Prostate gland (tissue), 2 donors: ENCODE results near the gene CFAP99. TPM values are rescaled to one million over a fixed set of nuclear protein-coding genes. Genes with fewer than 3 reads are reported as not detected.

Experiments used
- DNase-seq: peaks from one replicate; pipeline ENCODE4 v3.0.0-alpha.2; 2019; ENCODE audit warnings: low spot score
- H3K27ac ChIP-seq, 2 donors: fragments of 200-600 bp; sonication (generic); 2 replicates each; pipeline ENCODE4 v1.5.1; 2017 to 2019
- H3K27me3 ChIP-seq: fragments of 200-600 bp; sonication (generic); replicated peaks from 2 replicates; pipeline ENCODE4 v1.5.1; 2019; ENCODE audit not compliant: insufficient read depth
- H3K36me3 ChIP-seq, 2 donors: fragments of 200-600 bp; sonication (generic); 1 replicate in 1 of 2; 2 replicates in 1 of 2; pipeline versions ENCODE4 v1.5.1 to v1.8.1; 2017 to 2019
- H3K4me1 ChIP-seq: fragments of 200-600 bp; sonication (generic); replicated peaks from 2 replicates; pipeline ENCODE4 v1.5.1; 2019
- H3K4me3 ChIP-seq, 2 donors: fragments of 200-600 bp; sonication (generic); 2 replicates each; pipeline ENCODE4 v1.5.1; 2017 to 2019
- H3K9me3 ChIP-seq: fragments of 200-600 bp; sonication (generic); 2 replicates; pipeline ENCODE4 v1.5.1; 2017
- POLR2A ChIP-seq: fragments of 450-650 bp; IDR thresholded peaks from one replicate; pipeline ENCODE4 v1.6.1; 2016; ENCODE audit warnings: antibody characterized with exemption, mild to moderate bottlenecking
- POLR2AphosphoS5 ChIP-seq: sonication (generic); formaldehyde crosslinking; IDR thresholded peaks from one replicate; pipeline ENCODE4 v1.6.1; 2017; ENCODE audit warnings: antibody characterized with exemption
- whole genome bisulfite sequencing: methylation state at CpG from one replicate; pipeline ENCODE4 v1.1.5; 2018; 5-methylcytosine and 5-hydroxymethylcytosine counted together
- intact Hi-C: fragments of 100-400 bp; cut with DNase I; formaldehyde crosslinking; loops from one replicate; pipeline ENCODE4 v1.14.2; 2022
- total RNA-seq, 2 donors: library from RNA; depleted of rRNA; stranded (reverse); fragments of >200 nt; gene quantifications; one replicate each; pipeline ENCODE4 v1.1.0, GENCODE V29; 2016
- TF ChIP-seq, protein P1 (sequence below), 4 experiments: fragments of 200-600 bp in 2 of 4; fragments of 450-650 bp in 2 of 4; sonication (generic) in 2 of 4; IDR thresholded peaks; 1 replicate in 3 of 4; 2 replicates in 1 of 4; pipeline ENCODE4 v1.5.1; 2016 to 2019; ENCODE audit warnings: antibody characterized with exemption in 4 of 4, mild to moderate bottlenecking in 2 of 4, moderate library complexity in 2 of 4

Gene CFAP99
- total RNA-seq, 2 donors from 2014 or later = 0.18 to 7.4 TPM

DNA sequence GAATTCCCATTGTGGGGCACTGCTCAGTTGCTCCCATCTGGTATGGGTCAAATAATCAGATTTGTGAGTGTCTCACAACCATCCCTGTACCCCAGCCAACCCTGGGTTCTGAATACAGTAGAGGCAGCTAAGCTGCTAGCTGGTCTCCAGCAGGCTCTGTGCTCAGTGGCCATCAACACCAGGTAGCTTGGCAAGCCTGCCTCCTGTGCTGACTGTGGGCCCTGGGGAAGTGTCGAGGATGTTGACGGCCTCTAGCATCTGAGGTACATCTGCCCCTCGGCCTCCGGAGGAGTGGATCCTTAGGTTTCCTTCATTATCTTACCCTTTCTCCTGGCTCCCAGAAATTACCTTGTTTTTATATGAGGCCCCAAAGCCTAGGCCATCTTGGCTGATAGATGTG is 63.4 kb downstream of the CFAP99 start:
- H3K27ac ChIP-seq = no peak overlapping the region
- intact Hi-C loops = no loop called here
- H3K4me1 ChIP-seq = peaks cover 7% of the 10 kb centered on the region

DNA sequence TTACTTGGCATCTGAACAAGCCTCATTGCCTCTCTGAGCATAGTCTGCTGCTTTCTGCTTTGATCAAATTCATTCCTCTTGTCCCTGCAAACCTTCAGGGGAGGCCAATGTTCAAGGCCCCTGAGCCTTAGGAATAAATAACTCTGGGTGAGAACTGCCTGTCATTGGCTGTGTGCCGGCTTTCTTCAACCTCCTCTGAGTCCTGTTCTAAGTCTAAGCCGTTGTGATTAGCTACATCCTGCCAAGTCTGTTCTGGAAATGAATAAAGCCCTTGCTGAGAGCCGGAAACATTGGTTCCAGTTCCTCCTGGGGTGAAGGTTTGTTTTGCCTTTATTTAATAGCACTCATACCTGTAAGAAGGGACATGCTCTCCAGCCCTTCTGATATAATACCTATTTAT is 63.9 kb downstream of the CFAP99 start:
- intact Hi-C loops = no loop called here
- Histone ChIP-seq H3K4me3 (no peak overlapping the region), H3K4me1 (peaks cover 7% of the 10 kb centered on the region), H3K27me3 (no peaks in the 10 kb centered on the region), H3K27ac (no peak overlapping the region), H3K36me3 (no peaks in the 10 kb centered on the region), H3K9me3 (no peaks in the 10 kb centered on the region)
- 16% methylated on average over 3 of the region's 3 CpGs for WGBS
- no peak for DNase-seq
- TF ChIP-seq, protein P1, sequence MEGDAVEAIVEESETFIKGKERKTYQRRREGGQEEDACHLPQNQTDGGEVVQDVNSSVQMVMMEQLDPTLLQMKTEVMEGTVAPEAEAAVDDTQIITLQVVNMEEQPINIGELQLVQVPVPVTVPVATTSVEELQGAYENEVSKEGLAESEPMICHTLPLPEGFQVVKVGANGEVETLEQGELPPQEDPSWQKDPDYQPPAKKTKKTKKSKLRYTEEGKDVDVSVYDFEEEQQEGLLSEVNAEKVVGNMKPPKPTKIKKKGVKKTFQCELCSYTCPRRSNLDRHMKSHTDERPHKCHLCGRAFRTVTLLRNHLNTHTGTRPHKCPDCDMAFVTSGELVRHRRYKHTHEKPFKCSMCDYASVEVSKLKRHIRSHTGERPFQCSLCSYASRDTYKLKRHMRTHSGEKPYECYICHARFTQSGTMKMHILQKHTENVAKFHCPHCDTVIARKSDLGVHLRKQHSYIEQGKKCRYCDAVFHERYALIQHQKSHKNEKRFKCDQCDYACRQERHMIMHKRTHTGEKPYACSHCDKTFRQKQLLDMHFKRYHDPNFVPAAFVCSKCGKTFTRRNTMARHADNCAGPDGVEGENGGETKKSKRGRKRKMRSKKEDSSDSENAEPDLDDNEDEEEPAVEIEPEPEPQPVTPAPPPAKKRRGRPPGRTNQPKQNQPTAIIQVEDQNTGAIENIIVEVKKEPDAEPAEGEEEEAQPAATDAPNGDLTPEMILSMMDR (IDR thresholded peaks at IDR 0.05) = no peak
- peak; percentile 6 for TF ChIP-seq POLR2AphosphoS5

More for the DNA sequence above, 63.4 kb downstream of the CFAP99 start:
- H3K36me3 ChIP-seq = no peaks in the 10 kb centered on the region
- no peaks in the 10 kb centered on the region for H3K9me3 ChIP-seq
- DNase-seq = no peak
- TF ChIP-seq, protein P1 (IDR thresholded peaks at IDR 0.05) = no peak
- no peak for TF ChIP-seq POLR2A
- TF ChIP-seq POLR2AphosphoS5 = no peak
- no peak overlapping the region for H3K4me3 ChIP-seq
- WGBS = 82% methylated on average over 4 of the region's 4 CpGs
- no peaks in the 10 kb centered on the region for H3K27me3 ChIP-seq

DNA sequence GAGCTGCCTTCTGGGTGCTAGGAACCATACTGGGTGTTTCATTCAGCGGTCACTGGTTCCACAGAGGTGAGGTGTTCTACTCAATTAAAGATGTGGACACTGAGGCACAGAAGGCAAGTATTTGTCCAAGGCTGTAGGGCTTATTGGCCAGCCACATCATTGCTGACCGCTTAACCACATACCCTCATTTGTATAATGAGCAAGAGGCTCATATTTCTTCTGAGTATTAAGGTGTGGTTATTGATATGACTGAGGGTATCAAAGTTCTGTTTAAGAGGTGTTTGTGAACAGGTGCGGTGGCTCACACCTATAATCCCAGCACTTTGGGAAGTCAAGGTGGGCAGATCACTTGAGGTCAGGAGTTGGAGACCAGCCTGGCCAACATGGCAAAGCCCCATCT is 64.5 kb downstream of the CFAP99 start:
- Histone ChIP-seq H3K4me3 (no peak overlapping the region), H3K36me3 (no peaks in the 10 kb centered on the region), H3K4me1 (peaks cover 7% of the 10 kb centered on the region), H3K9me3 (no peaks in the 10 kb centered on the region), H3K27ac (no peak overlapping the region), H3K27me3 (no peaks in the 10 kb centered on the region)
- intact Hi-C loops = no loop called here
- WGBS = 98% methylated on average over 3 of the region's 3 CpGs
- DNase-seq = no peak
- TF ChIP-seq POLR2AphosphoS5 (no peak), POLR2A (no peak)
- TF ChIP-seq, protein P1 (IDR thresholded peaks at IDR 0.05) = no peak

DNA sequence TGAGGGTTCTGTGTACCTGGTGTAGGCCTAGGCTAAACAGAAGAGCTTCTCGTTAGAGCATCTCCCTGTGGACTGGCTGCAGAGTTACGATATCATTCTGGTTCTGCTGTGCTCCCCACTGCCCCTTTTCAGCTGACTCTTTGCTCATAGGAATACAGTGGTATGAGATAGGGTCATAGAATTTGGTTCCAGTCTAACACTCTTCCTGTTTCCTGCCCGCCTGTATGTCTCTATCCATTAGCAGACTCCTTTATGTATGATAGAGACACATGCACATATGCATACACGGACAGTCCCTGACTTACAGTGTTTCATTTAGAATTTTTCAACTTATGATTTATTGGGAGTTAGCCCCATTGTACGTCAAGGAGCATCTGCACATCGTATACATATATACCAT is 65.4 kb downstream of the CFAP99 start:
- Histone ChIP-seq H3K9me3 (no peaks in the 10 kb centered on the region), H3K27ac (no peak overlapping the region), H3K4me3 (no peak overlapping the region), H3K27me3 (no peaks in the 10 kb centered on the region), H3K36me3 (no peaks in the 10 kb centered on the region), H3K4me1 (peaks cover 9% of the 10 kb centered on the region)
- WGBS = 83% methylated on average over 6 of the region's 6 CpGs
- intact Hi-C loops = no loop called here
- DNase-seq = no peak
- TF ChIP-seq, protein P1 (IDR thresholded peaks at IDR 0.05) = no peak
- no peak for TF ChIP-seq POLR2AphosphoS5
- no peak for TF ChIP-seq POLR2A

DNA sequence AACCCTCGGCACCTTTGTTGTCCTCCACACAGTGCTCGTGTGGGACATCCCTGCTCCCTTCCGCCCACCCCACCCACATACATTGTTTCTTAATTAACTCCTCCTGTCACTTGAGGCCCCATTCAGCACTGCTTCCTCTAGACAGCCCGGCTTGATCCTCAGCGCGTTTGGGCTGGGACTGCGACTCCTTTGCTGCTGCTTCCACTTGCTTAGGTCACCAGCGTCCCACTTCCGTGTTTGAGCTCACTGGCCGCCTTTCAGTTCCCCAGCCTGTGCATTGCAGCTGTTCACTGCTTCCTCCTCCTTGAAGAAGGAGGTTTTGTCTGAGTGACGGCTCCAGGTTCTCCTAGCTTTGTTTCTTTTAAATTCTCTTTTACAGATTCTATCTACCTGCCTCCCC is 66.2 kb downstream of the CFAP99 start:
- whole genome bisulfite sequencing = 41% methylated on average over 11 of the region's 11 CpGs
- no peaks in the 10 kb centered on the region for H3K36me3 ChIP-seq
- no peaks in the 10 kb centered on the region for H3K27me3 ChIP-seq
- H3K4me1 ChIP-seq = peaks cover 17% of the 10 kb centered on the region
- intact Hi-C loops = no loop called here
- no peaks in the 10 kb centered on the region for H3K9me3 ChIP-seq
- no peak overlapping the region for H3K4me3 ChIP-seq
- peak; percentile 17 for DNase-seq
- TF ChIP-seq POLR2AphosphoS5 = peak; percentile 11
- no peak for TF ChIP-seq POLR2A
- H3K27ac ChIP-seq = peak overlapping the region in 1 of 2 donors; percentile 8
